Bronchial epithelial cell (primary cell): ENCODE data around the gene SNX2. TPM values are rescaled to one million over a fixed set of nuclear protein-coding genes. Genes with fewer than 3 reads are reported as not detected.

ENCODE experiments used
- DNase-seq: peaks from one replicate; pipeline ENCODE4 v3.0.0-alpha.2; 2010; ENCODE audit warnings: low read depth
- FAIRE-seq: peaks from 2 replicates; lab custom pipeline; 2011; peaks lifted over from hg19 to GRCh38; lab: Jason Lieb, UNC
- H3K27me3 ChIP-seq: 2 replicates; pipeline ENCODE4 v1.5.1; 2011; ENCODE audit warnings: low read length; ENCODE audit not compliant: control insufficient read depth, insufficient read depth
- H3K36me3 ChIP-seq: 2 replicates; pipeline ENCODE4 v1.5.1; 2011; ENCODE audit warnings: low read length; ENCODE audit not compliant: control insufficient read depth, insufficient read depth
- H3K4me3 ChIP-seq: 2 replicates; pipeline ENCODE4 v1.5.1; 2011; ENCODE audit warnings: mild to moderate bottlenecking, low read depth, low read length, control low read depth
- total RNA-seq: library from RNA; depleted of rRNA; stranded (reverse); fragments of >200 nt; gene quantifications from 2 replicates; pipeline ENCODE4 v1.2.1, GENCODE V29; 2014
- TF ChIP-seq, protein P1 (sequence below): IDR thresholded peaks from 2 replicates; pipeline ENCODE4 v1.5.1; 2011; ENCODE audit warnings: mild to moderate bottlenecking, moderate library complexity, low read length, control low read depth, inconsistent platforms; ENCODE audit not compliant: insufficient read depth, severe bottlenecking

Gene SNX2
- total RNA-seq, 1 donor from 2014 or later: 48.4 TPM

DNA sequence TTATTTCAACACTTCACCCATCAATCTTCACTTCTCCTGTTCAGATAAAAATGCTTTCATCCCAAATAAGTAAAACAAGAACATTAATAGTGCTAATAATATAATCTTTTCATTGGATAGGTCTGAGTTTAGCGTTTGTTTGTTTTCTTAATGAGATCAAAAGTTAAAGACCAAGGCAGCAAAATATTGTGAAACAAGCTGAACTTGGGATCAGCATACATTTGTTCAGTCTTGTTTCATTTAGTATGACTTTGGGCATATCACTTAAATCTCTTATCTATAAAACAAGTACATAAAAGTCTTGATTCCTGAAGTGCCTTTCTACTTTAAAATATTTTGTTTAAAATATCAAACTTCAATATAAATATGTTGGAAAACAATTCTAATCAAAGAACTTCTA is 57.1 kb downstream of the SNX2 start:
- TF ChIP-seq, protein P1, sequence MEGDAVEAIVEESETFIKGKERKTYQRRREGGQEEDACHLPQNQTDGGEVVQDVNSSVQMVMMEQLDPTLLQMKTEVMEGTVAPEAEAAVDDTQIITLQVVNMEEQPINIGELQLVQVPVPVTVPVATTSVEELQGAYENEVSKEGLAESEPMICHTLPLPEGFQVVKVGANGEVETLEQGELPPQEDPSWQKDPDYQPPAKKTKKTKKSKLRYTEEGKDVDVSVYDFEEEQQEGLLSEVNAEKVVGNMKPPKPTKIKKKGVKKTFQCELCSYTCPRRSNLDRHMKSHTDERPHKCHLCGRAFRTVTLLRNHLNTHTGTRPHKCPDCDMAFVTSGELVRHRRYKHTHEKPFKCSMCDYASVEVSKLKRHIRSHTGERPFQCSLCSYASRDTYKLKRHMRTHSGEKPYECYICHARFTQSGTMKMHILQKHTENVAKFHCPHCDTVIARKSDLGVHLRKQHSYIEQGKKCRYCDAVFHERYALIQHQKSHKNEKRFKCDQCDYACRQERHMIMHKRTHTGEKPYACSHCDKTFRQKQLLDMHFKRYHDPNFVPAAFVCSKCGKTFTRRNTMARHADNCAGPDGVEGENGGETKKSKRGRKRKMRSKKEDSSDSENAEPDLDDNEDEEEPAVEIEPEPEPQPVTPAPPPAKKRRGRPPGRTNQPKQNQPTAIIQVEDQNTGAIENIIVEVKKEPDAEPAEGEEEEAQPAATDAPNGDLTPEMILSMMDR: no peak
- Histone ChIP-seq H3K27me3 (no peaks in the 10 kb centered on the region), H3K36me3 (no peaks in the 10 kb centered on the region), H3K4me3 (no peak overlapping the region)
- DNase-seq (no peak), FAIRE-seq (no peak)

DNA sequence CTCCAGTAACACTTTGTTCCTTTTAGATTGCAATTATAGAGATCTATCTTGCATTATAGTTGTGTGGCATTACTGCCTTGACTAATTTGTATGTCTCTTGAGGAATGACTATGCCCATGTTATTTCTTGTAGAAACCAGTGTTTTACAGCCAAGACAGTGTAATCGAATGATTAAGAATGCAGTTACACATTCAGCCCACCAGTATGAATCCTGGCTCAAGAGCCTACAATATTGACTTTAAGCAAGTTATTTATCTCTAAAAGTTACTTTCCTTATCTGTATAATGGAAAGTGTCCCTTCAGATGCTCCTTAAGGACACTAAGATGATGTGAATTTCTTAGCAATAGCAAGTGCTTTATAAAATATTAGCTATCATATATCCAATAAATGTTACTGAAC is 60.8 kb downstream of the SNX2 start:
- TF ChIP-seq, protein P1: no peak
- Histone ChIP-seq H3K36me3 (no peaks in the 10 kb centered on the region), H3K27me3 (no peaks in the 10 kb centered on the region), H3K4me3 (no peak overlapping the region)
- DNase-seq (no peak), FAIRE-seq (no peak)

DNA sequence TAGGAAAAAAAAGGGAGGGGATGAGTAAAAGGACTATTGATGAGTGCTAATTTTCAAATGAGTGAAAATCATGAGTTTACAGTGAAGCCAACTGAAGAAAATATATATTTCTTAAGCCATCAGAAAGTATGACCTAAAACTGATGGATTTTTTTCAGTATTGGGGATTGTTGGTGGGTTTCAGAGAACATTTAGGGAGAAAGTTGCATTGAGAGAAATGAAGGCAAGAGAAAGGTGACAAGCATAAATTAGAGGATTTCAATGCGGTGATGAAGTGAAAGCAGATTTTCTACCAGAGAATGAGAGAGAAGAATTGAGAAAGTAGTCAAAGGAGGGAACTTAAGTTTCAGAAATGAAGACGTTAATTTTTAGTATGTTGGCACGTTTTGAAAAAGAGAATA is 62.1 kb downstream of the SNX2 start:
- no peak overlapping the region for H3K4me3 ChIP-seq
- DNase-seq (no peak), FAIRE-seq (no peak)
- TF ChIP-seq, protein P1: no peak
- H3K27me3 ChIP-seq: no peaks in the 10 kb centered on the region
- no peaks in the 10 kb centered on the region for H3K36me3 ChIP-seq

DNA sequence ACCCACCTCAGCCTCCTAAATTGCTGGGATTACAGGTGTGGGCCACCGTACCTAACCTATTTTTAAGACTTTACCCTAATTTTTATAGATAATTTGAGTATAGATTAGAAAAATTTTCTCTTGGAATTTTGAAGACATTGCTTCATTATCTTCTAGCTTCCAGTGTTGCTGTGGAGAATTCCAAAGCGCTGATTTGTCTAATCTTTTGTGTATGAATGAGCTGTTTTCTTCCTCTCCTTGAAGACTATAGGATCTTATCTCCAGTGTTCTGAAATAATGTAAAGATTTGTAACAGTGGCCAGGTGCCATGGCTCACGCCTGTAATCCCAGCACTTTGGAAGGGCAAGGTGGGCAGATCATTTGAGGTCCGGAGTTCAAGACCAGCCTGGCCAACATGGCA is 64.9 kb downstream of the SNX2 start:
- H3K4me3 ChIP-seq: no peak overlapping the region
- no peak for DNase-seq
- no peak for FAIRE-seq
- TF ChIP-seq, protein P1: no peak
- no peaks in the 10 kb centered on the region for H3K36me3 ChIP-seq
- H3K27me3 ChIP-seq: no peaks in the 10 kb centered on the region

DNA sequence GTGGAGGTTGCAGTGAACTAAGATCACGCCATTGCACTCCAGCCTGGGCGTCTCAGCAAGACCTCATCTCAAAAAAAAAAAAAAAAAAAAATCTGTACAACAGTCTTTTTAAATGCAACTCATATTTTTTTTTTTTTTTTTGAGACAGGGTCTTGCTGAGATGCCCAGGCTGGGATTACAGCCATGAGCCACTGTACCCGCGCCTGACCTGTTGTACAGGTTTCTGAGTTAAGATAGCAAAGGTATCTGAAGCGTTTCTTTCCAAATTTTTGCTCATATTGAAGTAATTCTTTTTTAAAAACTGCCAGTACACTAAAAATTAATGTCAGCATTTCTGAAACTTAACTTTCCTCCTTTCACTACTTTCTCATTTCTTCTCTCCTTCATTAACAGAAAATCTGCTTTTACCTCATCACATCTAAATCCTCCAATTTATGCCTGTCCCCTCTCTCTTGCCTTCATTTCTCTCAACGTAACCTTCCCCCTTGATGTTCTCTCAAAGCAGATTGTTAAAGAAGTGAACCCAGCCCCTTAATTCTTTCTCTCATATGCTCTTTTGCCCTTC is 67.2 kb downstream of the SNX2 start:
- DNase-seq (no peak), FAIRE-seq (no peak)
- Histone ChIP-seq H3K27me3 (no peaks in the 10 kb centered on the region), H3K4me3 (no peak overlapping the region), H3K36me3 (no peaks in the 10 kb centered on the region)
- TF ChIP-seq, protein P1: no peak
